Activated naive CD4-positive, alpha-beta T cell treated with anti-CD3 and anti-CD28 coated beads, Interleukin-2, amount 50 U/mL, for 16 hours (primary cell): ENCODE measurements around the gene IVNS1ABP.
"Not testable (repeated sequence)": the region's sequence is repeated elsewhere in the genome, so short reads cannot be mapped to it uniquely, and the experiment has no call there.

Experiments used
- DNase-seq: peaks from one replicate; pipeline ENCODE4 v3.0.0-alpha.2; 2020

Gene IVNS1ABP

DNA sequence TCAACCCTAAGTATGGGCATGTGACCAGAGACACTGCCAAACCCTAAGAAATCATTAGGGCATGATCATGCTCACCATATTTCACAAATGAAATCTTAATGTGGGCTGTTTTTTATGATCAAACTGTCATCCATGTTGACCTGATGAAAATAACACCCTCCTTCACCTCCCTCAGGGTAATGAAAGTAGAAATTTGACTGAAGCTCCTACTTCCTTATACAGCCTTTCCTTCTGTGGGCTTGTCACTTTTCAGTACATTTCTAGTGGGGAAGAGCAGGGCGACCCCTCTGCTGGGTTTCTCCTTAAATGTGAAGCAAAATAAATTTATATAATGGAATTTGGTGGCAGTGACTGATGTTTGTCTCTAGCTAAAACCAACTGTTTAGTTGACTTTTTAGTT lies 25.9 kb downstream of the IVNS1ABP start:
- DNase-seq: no peak

DNA sequence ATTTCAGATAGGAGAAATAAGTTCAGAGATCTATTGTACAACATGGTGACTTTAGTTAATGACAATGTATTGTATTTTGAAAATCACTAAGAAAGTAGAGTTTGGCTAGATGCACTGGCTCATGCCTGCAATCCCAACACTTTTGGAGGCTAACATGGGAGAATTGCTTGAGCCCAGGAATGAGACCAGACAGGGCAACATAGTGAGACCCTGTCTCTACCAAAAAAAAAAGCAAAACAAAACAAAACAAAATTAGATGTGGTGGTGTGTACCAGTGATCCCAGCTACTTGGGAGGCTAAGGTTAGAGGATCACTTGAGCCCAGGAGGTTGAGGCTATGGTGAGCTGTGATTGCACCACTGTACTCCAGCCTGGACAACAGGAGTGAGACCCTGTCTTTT lies 27.2 kb downstream of the IVNS1ABP start:
- DNase-seq: no peak

DNA sequence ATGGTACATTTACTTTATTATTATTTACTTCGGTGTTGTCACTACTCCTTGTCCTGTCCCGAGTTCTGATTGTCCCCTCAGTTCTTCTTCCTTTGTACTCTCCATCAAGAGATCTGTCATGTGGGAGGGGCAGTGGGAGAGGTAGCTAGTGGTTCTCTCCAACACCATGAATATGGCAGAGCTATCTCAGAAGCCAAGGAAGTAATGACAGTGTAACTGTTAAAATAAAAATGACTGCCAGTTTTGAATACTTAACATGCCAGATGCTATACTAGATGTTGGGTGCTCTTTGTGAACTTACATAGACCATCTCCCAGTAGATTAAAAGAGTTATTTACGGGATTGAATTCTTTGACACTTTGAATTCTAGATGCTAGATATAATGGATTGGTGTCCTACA lies 28.6 kb downstream of the IVNS1ABP start:
- DNase-seq: no peak

DNA sequence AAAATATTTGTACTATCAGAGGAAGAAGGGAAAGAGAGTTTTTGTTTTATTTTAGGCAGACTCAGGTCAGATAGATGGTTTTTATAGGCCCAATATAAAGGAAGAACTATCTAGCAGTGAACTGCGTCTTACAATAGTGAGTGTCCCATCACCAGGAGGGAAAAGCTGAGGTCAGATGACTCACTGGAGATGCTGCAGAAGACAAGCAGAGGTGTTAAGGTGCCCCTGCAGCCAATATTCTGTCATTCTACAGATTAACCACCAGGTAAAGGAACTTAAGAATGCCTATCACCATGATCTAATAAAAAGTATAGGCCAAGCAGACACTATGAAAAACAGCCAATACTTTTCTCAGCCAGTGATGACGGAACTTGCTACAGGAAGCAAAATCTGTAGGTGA lies 29.6 kb downstream of the IVNS1ABP start:
- DNase-seq: no peak

DNA sequence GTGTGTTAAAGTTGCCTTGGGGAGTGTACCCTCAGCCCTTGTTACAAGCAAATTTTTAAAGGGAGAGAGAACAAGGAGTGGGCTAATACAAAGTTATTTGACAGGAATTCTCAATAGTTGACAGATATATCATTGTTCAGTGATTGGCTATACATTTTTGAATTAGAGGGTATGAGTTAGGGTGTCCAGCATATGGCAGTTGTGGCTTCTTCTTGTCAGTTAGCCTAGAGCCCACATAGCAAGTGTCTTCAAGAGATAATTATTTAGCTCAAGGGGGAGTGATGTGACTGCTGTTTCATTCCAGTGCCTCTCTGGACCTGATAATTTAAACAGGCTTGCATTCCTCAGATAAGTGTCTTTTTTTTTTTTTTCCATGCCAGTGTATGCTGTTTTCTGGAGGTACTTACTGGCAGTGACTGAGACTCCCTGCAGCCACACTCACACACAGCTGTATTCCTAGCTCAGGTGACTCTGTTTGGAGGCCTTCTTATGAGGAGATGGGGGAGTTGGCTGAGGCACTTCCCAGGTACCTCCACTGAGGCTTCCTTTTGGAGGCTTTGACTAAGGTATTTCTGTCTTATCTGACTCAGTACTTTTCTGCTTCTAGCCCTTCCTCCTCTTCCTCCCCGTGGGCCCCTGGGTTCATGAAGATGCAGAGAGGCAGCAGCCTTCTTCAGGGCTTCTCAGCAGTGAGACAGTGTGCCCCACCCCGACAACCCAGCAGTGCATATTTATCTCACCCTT lies 32.3 kb downstream of the IVNS1ABP start:
- no peak for DNase-seq

DNA sequence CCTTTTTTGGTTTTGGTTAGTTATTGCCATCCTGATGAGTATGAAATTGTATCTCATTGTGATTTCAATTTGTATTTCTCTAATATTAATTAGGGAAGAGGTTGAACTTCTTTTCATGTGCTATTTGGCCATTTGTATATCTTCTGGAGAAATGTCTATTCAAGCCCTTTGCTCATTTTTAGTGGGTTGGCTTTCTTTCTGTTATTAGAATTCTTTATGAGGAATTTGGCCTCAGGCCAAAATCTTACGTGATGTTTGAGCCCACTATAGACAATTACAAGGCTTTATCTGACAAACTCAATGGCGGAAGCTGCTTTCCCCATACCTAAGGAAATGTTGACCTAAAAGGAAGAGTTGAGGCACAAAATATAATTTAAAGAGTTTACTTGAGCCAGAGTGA lies 32.9 kb downstream of the IVNS1ABP start:
- no peak for DNase-seq

DNA sequence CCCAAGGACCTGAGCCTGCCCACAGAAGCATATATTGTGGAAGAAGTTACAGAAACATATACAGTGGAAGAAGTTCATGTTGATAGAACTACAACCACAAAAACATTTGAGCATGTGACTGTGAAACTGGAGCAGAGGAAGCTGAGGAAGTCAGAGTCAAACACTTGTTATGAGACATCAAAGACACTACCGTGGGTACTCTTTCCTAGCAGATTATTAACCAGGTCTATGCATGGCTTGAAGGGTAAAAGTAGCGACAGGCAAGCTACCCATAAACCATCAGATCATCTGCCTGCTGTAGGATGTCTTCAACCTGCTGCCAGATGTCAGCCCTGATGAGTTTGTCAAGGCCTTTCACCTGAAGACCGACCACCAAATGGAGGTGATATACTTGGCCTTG lies 35.8 kb downstream of the IVNS1ABP start:
- no peak for DNase-seq

DNA sequence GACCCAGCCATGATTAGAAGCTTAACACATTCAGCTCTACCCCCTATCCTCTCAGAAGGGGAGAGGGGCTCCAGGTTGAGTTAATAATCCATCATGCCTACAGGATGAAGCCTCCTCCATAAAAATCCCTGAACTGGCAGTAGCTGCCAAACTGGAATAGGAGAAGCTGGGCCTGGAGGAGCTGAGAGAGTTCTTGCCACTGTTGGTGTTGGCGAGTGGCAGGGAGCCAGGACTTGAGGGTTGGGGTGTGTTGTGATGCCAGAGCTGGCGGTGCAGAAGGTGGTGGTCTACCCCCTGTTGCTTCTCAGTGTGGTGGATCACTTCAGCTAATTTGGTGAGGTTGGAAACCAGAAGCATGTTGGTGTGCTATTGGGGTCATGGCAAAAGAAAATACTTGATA lies 36.5 kb downstream of the IVNS1ABP start:
- DNase-seq: no peak

DNA sequence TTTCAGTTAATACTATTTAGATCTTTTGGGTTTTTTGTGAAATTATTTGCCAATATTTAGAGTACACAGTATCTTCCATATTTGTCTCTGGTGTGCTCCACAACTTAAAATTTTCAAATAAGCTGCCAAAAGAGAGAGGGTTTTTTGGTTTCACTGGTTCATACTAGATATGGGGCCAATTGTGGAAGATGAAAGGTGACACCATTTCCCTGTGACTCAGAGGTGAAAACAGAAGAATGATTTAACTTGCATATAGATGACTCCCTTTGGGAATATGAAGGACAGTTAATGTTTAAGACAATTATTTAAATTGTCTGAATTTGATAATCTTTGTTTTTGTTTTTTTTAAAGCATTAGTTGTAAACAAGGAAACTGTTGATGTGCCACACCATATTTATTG lies 37.5 kb downstream of the IVNS1ABP start:
- no peak for DNase-seq

DNA sequence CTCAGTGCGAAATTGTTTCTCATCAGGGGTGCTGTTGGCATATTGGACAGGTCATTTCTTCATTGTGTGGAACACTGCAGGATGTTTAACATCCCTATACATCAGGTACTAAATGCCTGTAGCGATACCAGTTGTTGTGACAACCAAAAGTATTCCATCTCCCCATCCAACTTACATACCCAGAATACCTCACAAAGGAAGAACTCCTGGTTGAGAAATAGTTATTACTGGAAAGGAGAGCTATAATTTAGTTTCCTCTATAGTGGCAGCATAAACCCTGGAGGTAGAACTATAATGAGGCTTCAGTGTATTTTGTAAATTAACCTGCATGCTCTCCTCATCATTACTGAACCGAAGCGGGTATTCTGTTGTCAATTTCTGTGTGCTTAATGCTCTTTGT lies 45.1 kb downstream of the IVNS1ABP start:
- no peak for DNase-seq

DNA sequence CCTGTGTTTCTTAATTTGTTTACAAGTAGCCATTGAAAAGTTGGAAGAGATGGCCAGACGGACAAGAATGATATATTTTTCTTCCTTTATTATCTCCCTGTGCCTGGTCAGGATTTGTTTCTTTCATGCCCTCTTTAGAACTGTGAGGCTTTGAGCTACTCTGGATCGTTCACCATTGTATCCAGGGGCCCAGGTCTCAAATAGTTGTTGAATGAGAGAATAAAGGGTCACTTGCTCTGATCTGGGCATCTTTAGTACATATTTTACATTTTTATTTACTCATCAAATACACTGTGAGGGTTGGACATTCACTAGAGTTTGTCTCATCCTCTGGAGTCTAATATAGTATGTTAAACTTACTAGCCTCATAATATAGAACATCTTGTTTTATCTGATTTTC lies 48.7 kb downstream of the IVNS1ABP start:
- DNase-seq: no peak

DNA sequence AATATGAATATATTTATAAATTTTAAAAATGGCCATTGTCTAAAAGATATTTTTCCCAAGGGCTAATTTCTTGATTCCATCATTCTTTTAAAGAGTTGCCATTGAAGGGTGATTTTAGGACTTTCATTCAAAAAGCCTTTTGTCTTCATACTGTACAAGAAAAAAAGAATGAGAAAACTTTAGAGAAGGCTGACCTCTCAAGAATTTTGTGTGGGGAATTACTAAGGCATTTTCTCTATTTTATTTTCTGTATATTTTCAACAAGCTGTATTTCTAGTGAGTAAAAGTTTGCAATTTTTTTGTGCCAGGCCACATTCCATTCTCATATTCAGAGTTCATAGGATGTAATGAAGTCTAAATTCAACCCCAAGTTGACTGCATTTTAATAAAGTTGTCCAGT lies 49.3 kb downstream of the IVNS1ABP start:
- DNase-seq: no peak

DNA sequence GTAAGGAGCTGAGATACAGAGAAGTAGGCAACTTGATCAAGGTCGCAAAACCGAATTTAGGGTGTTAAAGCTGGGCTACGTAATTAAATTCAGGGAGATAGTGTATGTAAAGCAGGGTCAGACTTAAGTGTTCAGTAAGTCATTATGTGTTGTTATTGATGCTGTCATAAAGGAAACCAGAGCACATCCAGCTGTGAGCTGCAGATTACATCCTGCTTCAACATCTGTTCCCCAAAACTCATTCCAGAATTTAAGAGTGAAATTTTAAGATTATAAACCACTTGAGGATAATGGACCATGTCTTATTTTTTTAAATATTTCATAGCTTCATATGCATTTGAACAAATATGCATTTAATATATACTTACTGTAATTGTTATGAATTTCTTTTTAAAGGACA lies 49.7 kb downstream of the IVNS1ABP start:
- no peak for DNase-seq

DNA sequence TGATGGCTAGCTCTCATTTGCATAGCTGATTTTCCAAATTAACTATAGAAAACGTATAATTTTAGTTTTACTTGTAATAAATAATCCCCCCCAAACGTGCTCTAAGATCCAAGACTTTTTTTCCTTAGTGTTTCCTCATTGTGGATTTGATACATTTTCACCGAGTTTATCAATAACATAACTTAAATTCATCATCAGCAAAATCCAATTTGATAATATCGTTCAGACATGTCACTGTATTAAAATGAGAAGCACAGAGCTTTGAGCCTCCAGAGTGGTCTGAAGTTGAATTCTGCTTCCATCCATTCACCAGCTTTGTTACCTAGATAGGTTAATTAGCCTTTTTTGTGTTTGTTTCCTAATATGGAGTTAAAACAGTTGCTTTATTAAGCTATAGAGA lies 51.7 kb downstream of the IVNS1ABP start:
- DNase-seq: no peak

DNA sequence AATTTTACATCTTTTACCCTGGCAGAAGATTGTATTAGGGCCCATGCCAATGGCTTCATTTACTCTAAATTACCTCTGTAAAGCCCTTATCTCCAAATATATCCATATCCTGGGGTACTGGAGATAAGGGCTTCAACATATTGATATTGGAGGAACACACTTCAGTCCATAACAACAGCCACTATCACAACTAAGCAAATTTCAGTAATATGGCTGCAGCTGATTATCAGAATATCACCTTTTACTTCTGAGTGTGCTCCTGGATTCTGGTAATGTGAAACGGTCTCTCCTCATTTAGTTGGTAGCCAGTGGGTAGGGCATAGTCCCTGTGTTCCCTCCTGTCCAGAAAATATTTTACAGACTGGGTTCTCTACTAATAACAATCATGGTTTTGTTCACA lies 53.3 kb downstream of the IVNS1ABP start:
- DNase-seq: no peak

DNA sequence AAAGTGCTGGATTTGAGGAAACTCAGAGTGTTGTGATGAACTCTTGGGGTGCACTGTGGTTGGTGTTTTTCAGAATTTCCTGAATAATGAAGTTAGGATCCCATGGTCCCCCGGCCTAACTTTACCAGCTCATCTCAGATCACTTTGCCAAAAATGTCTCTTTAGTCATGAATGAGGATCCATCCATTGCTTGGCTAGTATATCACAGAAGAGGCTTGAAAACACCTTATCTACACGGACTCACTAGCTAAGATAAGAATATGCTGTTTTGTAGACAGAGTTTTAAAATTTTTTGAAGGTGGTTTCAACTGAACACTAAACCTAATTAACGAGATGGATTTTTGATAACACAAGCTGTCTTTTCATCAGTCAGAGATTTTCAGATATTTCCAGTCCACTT lies 53.8 kb downstream of the IVNS1ABP start:
- no peak for DNase-seq

DNA sequence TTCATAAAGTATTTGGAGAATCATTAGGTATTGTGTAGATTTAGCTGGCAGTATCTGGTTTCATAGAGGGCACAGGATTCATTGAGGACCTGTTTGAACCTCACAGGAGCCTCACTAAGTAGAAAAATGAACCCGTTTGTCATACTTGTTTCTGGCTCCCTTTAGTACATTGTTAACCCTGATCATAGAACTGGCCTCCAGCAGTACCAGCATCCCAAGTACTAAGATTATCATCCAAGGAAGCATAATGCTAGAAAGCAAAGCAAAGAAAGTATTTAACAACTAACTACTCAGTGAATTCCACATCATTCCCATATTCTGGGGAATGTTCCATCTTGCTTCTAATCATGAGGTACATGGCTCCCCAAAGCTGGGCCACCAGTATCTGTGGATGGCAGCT lies 54.9 kb downstream of the IVNS1ABP start:
- DNase-seq: no peak

DNA sequence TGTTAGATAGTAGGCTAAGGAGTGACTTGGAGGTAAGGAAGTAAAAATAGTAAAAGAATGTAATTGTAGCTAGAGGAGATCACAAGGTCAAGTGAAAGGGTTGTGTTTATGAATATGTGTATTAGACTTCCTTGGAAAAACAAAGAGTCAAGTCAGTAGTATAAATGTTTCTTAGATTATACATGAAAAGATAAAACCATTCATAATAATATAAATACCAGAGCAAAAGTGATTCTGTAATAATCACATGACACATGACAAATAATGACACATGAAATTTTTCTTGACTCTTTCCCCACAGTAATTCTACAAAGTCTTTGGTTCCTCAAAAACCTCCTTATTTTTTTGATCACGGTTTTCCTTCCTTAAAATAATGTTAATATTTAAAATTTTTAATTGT lies 56.4 kb downstream of the IVNS1ABP start:
- DNase-seq: no peak

DNA sequence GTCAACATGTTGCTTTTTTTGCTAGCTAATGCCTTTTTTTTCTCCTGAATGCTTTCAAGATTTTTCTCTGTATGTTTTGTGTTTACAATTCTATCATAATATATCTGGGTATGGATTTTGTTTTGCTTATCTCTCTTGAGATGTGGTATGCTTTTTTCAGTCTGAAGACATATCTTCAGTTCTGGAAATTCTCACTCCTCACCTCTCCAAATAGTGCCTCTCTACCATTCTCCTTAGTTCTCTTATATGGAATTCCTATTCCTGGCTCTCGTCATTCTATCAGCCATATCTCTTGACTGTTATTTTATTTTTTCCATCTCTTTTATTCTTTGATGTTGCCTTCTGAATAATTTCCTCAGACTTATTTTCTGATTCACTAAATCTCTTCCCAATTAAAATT lies 58.4 kb downstream of the IVNS1ABP start:
- no peak for DNase-seq

DNA sequence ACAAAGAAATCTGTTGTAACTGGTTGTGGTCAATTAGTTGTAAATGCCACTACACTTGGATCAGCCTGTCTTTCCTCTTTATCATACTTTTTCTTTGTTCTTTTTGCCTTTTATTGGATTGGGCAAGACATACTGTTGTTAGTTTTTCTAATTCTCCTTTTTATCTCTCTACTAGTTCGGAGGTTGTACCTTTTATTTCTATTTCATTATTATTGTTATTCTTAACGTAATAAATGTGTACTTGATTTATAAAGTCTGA lies 59.2 kb downstream of the IVNS1ABP start:
- DNase-seq: no peak

DNA sequence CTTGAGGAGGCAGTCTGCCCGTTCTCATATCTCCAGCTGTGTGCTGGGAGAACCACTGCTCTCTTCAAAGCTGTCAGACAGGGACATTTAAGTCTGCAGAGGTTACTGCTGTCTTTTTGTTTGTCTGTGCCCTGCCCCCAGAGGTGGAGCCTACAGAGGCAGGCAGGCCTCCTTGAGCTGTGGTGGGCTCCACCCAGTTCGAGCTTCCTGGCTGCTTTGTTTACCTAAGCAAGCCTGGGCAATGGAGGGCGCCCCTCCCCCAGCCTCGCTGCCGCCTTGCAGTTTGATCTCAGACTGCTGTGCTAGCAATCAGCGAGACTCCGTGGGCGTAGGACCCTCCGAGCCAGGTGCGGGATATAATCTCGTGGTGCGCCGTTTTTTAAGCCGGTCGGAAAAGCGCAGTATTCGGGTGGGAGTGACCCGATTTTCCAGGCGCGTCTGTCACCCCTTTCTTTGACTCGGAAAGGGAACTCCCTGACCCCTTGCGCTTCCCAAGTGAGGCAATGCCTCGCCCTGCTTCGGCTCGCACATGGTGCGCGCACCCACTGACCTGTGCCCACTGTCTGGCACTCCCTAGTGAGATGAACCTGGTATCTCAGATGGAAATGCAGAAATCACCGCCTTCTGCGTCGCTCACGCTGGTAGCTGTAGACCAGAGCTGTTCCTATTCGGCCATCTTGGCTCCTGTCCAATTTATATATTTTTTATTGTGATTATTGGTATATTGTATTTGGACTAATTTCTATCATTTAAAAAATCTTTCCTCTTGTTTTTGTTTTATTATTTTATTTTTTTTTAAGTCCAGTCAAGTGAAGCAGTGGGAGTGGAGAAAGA lies 59.7 kb downstream of the IVNS1ABP start:
- not testable (repeated sequence) for DNase-seq

DNA sequence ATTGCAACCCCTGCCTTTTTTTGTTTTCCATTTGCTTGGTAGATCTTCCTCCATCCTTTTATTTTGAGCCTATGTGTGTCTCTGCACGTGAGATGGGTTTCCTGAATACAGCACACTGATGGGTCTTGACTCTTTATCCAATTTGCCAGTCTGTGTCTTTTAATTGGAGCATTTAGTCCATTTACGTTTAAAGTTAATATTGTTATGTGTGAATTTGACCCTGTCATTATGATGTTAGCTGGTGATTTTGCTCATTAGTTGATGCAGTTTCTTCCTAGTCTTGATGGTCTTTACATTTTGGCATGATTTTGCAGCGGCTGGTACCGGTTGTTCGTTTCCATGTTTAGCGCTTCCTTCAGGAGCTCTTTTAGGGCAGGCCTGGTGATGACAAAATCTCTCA lies 61.4 kb downstream of the IVNS1ABP start:
- DNase-seq: not testable (repeated sequence)

DNA sequence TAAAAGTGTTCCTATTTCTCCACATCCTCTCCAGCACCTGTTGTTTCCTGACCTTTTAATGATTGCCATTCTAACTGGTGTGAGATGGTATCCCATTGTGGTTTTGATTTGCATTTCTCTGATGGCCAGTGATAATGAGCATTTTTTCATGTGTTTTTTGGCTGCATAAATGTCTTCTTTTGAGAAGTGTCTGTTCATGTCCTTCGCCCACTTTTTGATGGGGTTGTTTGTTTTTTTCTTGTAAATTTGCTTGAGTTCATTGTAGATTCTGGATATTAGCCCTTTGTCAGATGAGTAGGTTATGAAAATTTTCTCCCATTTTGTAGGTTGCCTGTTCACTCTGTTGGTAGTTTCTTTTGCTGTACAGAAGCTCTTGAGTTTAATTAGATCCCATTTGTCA lies 64.6 kb downstream of the IVNS1ABP start:
- DNase-seq: not testable (repeated sequence)

DNA sequence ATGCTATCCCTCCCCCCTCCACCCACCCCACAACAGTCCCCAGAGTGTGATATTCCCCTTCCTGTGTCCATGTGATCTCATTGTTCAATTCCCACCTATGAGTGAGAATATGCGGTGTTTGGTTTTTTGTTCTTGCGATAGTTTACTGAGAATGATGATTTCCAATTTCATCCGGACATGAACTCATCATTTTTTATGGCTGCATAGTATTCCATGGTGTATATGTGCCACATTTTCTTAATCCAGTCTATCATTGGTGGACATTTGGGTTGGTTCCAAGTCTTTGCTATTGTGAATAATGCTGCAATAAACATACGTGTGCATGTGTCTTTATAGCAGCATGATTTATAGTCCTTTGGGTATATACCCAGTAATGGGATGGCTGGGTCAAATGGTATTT lies 65.1 kb downstream of the IVNS1ABP start:
- DNase-seq: not testable (repeated sequence)

DNA sequence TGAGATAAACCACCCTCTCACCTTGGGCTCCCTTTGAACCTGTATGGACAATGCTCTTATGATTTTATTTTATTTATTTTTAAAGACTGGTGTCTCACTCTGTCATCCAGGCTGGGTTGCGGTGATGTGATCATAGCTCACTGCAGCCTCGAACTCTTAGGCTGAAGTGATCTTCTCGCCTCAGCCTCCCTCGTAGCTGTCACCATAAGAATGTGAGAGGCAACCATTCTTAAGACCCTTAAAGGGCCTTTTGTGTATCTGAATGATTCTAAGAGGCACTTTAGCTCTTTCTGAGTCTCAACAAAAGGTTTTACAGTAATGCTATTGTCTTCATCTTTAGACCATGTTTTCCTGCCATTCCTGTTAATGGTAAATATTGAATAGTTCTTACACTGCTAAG lies 67.0 kb downstream of the IVNS1ABP start:
- no peak for DNase-seq
